Activated CD8-positive, alpha-beta memory T cell treated with anti-CD3 and anti-CD28 coated beads, Interleukin-2, amount 50 U/mL, for 24 hours (primary cell): ENCODE data around the gene CCL13.

Experiments used
- DNase-seq: peaks from one replicate; pipeline ENCODE4 v3.0.0-alpha.2; 2020; ENCODE audit errors: extremely low read depth

Gene CCL13

DNA sequence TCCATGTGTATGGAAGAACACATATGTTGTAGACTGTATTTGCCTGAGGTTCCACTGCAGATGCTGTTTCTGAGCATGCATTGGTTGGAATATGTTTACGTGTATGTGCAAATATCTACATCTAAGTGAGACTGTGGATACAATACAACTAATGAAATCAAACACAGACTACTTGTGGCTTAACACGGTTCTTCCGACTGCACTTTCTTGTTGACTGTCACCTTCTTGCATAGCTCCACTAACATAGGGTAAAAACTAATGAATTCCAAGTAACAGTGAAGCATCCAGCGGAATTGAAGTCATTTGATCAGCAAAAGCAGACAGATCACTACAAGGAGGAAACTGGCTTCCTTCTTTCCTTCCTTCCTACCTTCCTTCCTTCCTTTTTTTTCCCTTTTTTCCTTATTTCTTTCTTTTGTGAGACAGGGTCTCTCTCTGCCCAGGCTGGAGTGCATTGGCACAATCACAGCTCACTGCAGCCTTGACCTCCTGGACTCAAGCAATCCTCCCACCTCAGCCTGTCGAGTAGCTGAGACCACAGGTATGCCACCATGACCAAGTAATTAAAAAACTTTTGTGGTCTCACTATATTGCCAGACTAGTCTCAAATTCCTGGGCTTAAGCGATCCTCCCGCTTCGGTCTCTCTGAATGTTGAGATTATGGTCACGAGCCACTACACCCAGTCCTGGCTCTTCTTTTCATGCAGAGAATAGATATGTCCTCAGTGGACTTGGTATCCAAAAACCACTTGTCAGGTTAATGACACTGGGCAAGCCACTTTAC lies 28.7 kb downstream of the CCL13 start:
- no peak for DNase-seq

DNA sequence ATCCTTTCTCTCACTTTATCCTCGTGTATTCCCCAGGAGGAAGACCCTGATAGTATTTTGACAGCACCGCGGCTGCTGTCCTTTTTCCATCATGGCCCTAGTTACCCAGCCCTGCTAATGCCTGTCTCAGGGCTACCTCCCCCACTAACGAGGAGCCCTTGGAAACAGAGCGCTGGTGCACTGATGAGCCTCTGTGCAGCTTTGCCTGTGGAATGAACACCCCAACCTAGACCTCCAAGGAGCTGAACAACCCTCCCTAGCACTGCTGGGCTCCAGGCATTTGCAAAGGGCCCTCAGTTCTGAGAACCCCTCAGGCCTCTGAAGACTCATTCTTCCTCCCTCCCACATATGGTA lies 30.0 kb downstream of the CCL13 start:
- DNase-seq, result no peak

DNA sequence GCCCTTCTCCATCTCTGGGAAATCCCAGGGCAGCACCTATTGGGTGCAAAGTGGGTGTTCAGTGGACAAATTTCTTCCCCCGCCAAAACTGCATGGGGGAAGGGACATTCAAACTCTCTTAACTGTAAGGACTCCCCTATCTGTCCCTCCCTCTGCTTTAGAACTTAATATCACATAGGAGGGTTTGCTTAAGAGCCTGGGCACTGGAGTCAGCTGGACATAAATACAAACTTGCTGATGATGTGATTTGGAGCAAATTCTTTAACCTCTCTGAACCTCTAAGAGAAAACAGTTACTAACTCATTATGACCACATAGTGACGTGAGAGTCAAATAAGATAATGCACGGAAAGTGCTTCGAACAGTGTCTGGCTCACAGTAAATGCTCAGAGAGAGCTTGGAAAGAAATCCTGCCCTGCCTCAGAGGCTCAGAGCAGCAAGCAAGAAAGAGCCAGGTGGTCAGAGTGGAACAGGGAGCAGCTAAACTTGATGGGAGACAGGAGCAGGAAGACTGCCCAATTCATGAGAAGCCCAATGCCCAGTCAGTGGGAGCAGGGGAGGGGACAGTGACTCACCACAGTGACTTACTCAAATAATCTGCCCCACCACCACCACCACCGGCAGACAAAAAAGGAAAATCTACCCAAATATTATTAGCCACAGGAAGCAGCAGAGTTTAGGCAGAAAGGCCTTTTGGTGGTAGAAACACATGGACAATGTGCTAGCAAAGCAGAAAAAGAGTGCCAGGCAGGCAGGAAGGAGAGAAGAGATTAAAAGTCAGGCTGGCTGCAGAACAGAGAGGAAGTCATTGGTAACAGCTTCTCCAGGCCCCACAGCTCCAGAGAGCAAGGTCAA lies 30.6 kb downstream of the CCL13 start:
- DNase-seq, result no peak

DNA sequence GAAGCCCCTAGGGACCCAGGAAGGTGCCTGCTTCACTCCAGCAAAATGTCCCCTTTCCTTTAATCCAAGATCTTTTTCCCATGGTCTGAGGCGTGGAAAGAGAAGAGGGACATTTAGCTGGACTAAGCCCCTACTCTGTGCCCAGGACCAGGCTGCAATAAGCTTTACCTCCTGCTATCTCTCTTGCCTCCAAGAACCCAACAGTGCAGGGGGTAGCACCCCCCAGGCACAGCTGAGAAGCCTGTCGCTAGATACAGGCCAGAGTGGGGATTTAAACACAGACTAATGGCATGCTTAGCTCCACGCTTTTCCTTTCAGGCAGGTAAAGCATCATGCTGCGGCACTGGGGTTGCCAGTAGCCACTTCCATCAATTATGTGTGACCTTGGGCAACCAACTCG lies 31.3 kb downstream of the CCL13 start:
- DNase-seq, result no peak

DNA sequence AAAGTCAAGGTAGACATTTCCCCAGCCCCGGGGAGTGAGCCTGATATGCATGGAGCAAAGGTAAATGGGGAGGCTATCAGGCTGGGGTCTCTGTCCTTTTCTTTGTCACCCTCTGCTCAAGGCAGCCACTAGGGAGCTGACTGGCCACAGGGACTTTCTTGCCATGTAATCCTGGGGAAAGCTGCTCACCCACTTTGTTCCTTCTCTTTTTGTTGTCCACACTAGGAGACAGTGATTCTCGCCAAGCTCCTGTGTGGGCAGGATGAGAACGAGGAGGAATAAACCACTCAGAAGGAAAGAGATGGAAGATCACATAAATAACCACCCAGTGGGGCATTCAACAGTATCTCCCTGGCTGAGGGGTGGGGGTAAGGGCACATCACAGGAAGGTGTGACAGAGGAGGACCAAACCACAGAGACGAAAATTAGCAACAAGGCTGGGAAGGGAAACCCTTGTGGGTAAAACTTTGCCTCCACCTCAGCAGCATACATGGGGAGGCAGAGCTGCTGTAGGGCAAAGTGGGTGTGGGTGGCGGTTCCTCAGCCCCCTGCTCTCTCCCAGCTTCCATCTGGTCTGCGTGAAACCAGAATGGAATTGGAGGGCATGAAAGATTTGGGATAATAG lies 33.0 kb downstream of the CCL13 start:
- no peak for DNase-seq

DNA sequence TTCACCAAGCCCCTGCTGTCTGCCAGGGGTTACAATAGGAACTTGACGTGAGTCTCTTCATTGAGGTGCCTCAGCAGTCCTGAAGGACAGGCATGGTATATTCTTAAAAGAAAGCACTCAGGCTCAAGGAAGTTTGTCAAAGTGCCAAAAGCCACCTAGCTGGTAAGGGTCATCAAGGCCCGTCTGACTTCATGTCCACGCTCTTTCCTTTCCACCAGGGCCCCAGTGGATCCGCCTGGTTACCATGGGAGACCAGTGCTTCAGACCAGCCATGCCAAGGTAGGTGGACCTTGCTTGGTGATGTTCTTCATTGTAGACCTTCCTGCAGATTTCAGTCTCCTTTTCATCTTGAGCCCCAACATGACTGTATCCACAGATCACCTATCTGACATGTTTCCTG lies 34.4 kb downstream of the CCL13 start:
- no peak for DNase-seq

DNA sequence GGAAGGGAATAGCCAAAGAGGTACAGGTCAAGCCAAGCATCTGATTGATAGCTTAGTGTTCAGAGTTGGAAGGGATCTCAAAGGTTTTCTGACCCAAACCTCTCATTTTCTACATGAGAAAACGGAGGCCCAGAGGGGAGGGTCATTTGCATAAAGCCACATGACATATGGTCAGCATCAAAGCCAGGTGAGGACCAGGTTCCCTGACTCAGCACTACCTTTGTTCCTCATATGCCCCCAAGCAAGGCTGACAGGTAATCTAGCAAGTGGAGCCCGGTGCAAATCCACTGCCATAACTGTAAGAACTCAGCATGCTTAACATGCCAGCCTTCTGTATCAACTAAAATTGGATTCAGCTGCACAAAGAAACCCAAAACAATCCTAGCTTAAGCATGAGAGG lies 35.0 kb downstream of the CCL13 start:
- no peak for DNase-seq

DNA sequence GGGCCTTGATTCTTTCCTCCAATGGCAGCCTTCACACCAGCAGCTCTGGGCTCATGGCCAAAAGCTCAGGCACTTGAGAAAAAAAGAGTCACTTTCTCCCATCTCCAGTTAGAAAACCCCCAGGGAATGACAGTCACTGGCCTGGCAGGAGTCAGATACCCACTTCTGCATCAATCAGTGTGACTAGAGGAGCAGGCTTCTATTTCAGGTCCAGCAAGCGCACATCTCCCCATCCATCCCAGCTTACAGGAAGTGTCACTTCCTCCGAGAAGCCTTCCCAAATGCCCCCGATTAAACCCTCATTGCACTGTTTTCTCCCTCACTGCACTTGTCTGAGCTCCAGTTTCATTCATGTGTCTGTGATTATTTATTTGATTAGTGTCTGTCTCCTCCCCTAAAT lies 37.1 kb downstream of the CCL13 start:
- no peak for DNase-seq

DNA sequence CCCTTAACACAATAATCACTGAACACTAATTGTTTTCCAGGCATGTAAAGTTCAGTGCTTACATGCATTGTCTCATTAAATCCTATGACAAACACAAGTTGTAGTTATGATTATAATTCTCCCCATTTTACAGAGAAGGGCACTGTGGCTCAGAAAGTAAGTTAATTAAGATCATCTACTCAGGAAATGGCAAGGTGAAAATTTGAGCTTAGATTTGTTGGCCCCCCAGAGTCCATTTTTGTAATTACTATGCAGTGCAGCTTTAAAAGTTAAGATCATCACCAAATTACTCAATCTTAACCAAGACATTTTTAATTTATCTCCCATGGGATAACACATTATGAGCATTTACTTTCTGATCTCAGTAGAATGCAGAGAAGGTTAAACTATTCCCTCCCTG lies 41.0 kb downstream of the CCL13 start:
- no peak for DNase-seq

DNA sequence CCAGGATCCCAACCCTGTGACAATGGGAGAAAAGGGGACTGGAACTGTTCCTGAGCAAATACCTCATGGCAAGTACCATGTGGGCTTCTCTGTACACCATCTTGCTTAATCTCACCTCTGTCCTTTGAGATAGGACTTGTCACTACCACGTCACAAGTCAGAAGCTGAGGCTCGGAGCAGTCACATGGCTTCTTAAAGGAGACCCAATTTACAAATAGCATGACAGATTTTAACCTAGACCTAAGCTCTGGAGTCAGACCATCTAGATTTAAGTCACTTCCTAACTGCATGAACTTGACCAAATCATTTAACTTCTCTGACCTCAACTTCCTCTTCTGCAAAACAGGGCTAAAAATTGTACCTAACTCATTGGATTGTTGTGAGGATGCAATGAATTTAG lies 42.7 kb downstream of the CCL13 start:
- DNase-seq, result no peak

DNA sequence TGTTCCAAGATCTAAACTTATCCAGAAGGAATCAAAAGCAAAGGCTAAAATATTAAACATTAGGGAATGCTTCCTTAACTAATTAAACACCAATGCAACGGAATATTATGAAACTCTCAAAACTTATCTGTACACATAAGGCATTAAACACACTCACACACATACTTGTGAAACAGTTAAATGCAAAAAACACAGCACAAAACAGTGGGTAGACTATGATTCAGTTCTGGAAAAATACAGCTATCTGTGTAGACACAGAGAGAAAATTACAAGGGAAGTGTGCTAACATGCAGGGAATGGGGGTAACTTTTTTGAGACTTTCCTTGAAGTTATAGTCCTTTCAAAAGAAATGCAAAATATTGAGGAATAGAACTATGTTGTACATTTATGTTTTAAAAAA lies 43.4 kb downstream of the CCL13 start:
- no peak for DNase-seq

DNA sequence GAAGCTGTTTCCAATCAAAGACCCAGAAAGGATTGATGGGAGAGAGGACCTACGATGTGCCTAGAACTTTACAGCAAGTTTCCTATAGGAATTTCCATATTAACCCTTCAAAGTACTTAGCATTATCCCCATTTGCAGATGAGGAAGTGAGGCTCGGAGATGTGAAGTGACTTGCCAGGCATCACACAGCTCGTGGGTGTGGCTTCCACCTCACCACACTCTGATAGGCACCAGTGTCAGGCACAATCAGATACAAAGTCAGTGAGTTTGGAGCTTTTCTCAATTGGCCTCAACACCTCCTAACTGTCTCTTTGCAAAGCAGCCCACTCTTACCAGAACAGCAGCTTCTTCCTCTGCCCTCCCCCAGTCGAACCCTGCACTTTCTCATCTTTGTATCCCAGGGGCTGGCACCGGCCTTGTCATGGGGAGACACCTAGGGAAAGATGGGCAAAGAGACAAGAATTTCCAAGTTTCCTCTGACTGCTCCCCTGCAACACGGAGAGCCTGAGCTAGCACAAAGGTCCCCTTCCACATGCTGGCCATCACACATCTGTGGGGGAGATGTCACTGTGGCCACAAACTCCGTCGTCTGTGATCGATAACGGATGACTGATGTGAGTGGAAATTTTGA lies 44.1 kb downstream of the CCL13 start:
- no peak for DNase-seq

DNA sequence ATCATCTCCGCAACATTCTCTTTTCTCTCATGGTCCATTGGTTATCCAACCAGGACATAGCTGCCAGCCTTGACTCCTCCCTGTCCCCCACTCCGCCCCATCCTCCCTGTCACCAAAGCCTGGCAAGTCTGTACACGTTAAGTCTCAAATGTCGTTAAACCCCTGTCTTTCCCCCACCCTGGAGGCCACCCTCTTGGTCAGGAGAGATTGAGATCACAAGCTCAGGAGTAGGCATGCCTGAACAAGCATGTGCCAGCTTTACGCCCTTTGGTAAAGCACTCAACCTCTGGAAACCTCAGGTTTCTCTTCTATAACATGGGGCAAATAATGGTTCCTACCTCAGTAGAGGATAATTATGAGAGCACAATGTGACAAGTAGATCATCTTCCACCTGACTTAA lies 44.9 kb downstream of the CCL13 start:
- DNase-seq, result no peak

DNA sequence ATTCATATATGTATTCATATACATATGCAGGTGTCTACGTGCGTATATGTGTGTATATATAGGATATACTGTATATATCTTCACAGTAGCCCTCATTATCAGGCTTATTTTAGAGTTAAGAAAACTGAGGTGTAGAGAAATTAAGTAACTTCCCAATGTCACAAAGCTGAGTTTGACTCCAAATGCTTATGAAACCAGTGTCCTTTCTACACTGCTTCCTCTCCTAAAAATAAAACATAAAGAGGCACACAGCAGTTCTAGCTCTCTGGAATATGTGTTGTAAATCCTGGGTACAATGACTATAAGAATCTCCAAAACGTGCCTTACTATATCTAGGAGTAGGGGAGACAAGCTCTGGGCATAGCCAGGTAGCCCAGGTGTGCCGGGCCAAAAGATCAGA lies 46.7 kb downstream of the CCL13 start:
- no peak for DNase-seq

DNA sequence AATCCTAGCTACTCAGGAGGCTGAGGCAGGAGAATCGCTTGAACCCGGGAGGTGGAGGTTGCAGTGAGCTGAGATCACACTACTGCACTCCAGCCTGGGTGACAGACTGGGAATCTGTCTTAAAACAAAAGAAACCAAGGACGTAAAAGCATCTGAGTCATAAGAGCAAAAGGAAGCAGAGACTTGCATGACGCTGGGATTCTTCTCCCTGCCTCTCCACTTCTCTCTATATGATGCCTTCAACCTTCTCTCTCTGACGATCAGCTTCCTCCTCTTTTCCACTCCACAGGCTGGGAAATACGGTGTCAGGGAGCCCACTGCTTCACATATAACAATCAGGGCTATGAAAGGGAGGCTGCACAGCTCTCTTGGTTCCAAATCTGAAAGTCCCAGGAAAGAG lies 49.9 kb downstream of the CCL13 start:
- DNase-seq, result no peak
